IMR-90 (cell line): ENCODE results near the gene TNFRSF13B. TPM values are rescaled to one million over a fixed set of nuclear protein-coding genes. Genes with fewer than 3 reads are reported as not detected.

Source experiments
- ATAC-seq: fragments of 200-7000 bp; cut with Tn5 transposase; 2 replicates; pipeline ENCODE4 v1.9.1; 2020; ENCODE audit warnings: low read depth, mild to moderate bottlenecking, moderate library complexity
- BruUV-seq: library from RNA; stranded (reverse); fragments of 400-500 nt; replicated peaks from 2 replicates; lab custom pipeline; 2021; lab: Mats Ljungman, UMichigan
- CTCF ChIA-PET: fragments of 300-600 bp; formaldehyde crosslinking; extraction: SDS; loops from one replicate; lab custom pipeline; 2021; ENCODE audit warnings: antibody characterized with exemption; lab: Yijun Ruan, JAX
- POLR2A ChIA-PET: fragments of 300-600 bp; sonication (Branson Sonifier 250); formaldehyde crosslinking; loops from one replicate; lab custom pipeline; 2022; ENCODE audit warnings: antibody characterized with exemption; ENCODE audit not compliant: unreplicated experiment; lab: Charles Lee
- DNase-seq: peaks from one replicate; pipeline ENCODE4 v3.0.0; 2013
- H2AFZ ChIP-seq: replicated peaks from 2 replicates; pipeline ENCODE3; 2013; ENCODE audit warnings: low read length, mild to moderate bottlenecking; ENCODE audit not compliant: poor library complexity
- H2AK5ac ChIP-seq: 2 replicates; pipeline ENCODE4 v1.6.1; 2013; ENCODE audit warnings: low read depth, low read length, inconsistent platforms
- H2AK9ac ChIP-seq: replicated peaks from 2 replicates; pipeline ENCODE3; 2013; ENCODE audit warnings: mild to moderate bottlenecking, low read depth, low read length, moderate library complexity; ENCODE audit not compliant: poor library complexity
- H2BK120ac ChIP-seq: 2 replicates; pipeline ENCODE4 v1.6.1; 2013; ENCODE audit warnings: low read depth, low read length, inconsistent platforms
- H2BK15ac ChIP-seq: 3 replicates; pipeline ENCODE4 v1.6.1; 2013; ENCODE audit warnings: low read depth, low read length, inconsistent platforms
- H2BK20ac ChIP-seq: 2 replicates; pipeline ENCODE4 v1.6.1; 2013; ENCODE audit warnings: low read depth, mild to moderate bottlenecking, inconsistent platforms, low read length, moderate library complexity
- H2BK5ac ChIP-seq: 2 replicates; pipeline ENCODE4 v1.6.1; 2013; ENCODE audit warnings: mild to moderate bottlenecking, low read depth, low read length, inconsistent platforms; ENCODE audit not compliant: poor library complexity, severe bottlenecking
- H3K14ac ChIP-seq: replicated peaks from 2 replicates; pipeline ENCODE4 v1.6.1; 2013; ENCODE audit warnings: low read depth, low read length, inconsistent platforms
- H3K18ac ChIP-seq: 2 replicates; pipeline ENCODE4 v1.6.1; 2013; ENCODE audit warnings: low read depth, low read length, control low read depth
- H3K23ac ChIP-seq: 2 replicates; pipeline ENCODE4 v1.6.1; 2013; ENCODE audit warnings: low read depth, low read length, inconsistent platforms
- H3K27ac ChIP-seq: 2 replicates; pipeline ENCODE4 v1.5.1; 2013; ENCODE audit warnings: mild to moderate bottlenecking, control low read depth, low read length; ENCODE audit not compliant: insufficient read depth
- H3K27me3 ChIP-seq: 2 replicates; pipeline ENCODE4 v1.6.1; 2013; ENCODE audit warnings: low read length; ENCODE audit not compliant: control insufficient read depth, insufficient read depth
- H3K36me3 ChIP-seq: 2 replicates; pipeline ENCODE4 v1.6.1; 2013; ENCODE audit warnings: low read length, mixed read lengths; ENCODE audit not compliant: control insufficient read depth, insufficient read depth
- H3K4ac ChIP-seq: 2 replicates; pipeline ENCODE4 v1.6.1; 2013; ENCODE audit warnings: low read depth, low read length, inconsistent platforms
- H3K4me1 ChIP-seq: 2 replicates; pipeline ENCODE4 v1.6.1; 2013; ENCODE audit warnings: low read length, mixed read lengths; ENCODE audit not compliant: control insufficient read depth, insufficient read depth
- H3K4me2 ChIP-seq: 2 replicates; pipeline ENCODE4 v1.6.1; 2013; ENCODE audit warnings: low read depth, mild to moderate bottlenecking, control low read depth, low read length, moderate library complexity
- H3K4me3 ChIP-seq: 2 replicates; pipeline ENCODE4 v1.5.1; 2013; ENCODE audit warnings: low read depth, mild to moderate bottlenecking, control low read depth, low read length, moderate library complexity; ENCODE audit not compliant: insufficient read depth
- H3K56ac ChIP-seq: 2 replicates; pipeline ENCODE4 v1.6.1; 2013; ENCODE audit warnings: low read length, inconsistent platforms; ENCODE audit not compliant: insufficient read depth; ENCODE audit errors: extremely low read depth
- H3K79me1 ChIP-seq, 2 experiments: 2 replicates each; pipeline ENCODE4 v1.6.1; 2013; ENCODE audit warnings: low read length in 2 of 2, inconsistent platforms in 1 of 2, low read depth in 1 of 2
- H3K9ac ChIP-seq: 2 replicates; pipeline ENCODE4 v1.6.1; 2013; ENCODE audit warnings: low read depth, low read length, control low read depth
- H3K9me1 ChIP-seq: 2 replicates; pipeline ENCODE4 v1.6.1; 2013; ENCODE audit warnings: low read length, inconsistent platforms; ENCODE audit not compliant: insufficient read depth
- H3K9me3 ChIP-seq: 2 replicates; pipeline ENCODE4 v1.6.1; 2013; ENCODE audit warnings: low read length; ENCODE audit not compliant: control insufficient read depth, insufficient read depth
- H4K20me1 ChIP-seq: 2 replicates; pipeline ENCODE4 v1.6.1; 2013; ENCODE audit warnings: low read length, inconsistent platforms; ENCODE audit not compliant: insufficient read depth
- H4K5ac ChIP-seq: 2 replicates; pipeline ENCODE4 v1.6.1; 2013; ENCODE audit warnings: mild to moderate bottlenecking, low read depth, low read length, control low read depth
- H4K8ac ChIP-seq, 2 experiments: 2 replicates each; pipeline ENCODE4 v1.6.1; 2013; ENCODE audit warnings: low read depth in 2 of 2, low read length in 2 of 2, control low read depth in 1 of 2, inconsistent platforms in 1 of 2
- H4K91ac ChIP-seq: 2 replicates; pipeline ENCODE4 v1.6.1; 2013; ENCODE audit warnings: low read depth, low read length, inconsistent platforms; ENCODE audit not compliant: insufficient read depth
- CHD1 ChIP-seq: IDR thresholded peaks from 2 replicates; pipeline ENCODE4 v1.6.1; 2012; ENCODE audit warnings: low read depth, low read length, improper control_type of control experiment
- CTCF ChIP-seq: conservative IDR thresholded peaks from 2 replicates; pipeline ENCODE4 v1.5.1; 2012; ENCODE audit warnings: mild to moderate bottlenecking, low read depth, low read length, improper control_type of control experiment
- ELK1 ChIP-seq: fragments of 150-350 bp; IDR thresholded peaks from 2 replicates; pipeline ENCODE4 v1.6.1; 2016; ENCODE audit warnings: low read depth, mild to moderate bottlenecking, low read length, moderate library complexity, borderline replicate concordance
- FOS ChIP-seq: fragments of 150-350 bp; IDR thresholded peaks from 2 replicates; pipeline ENCODE4 v1.6.1; 2016; ENCODE audit warnings: low read depth, low read length
- MAFK ChIP-seq: IDR thresholded peaks from 2 replicates; pipeline ENCODE4 v1.6.1; 2012; ENCODE audit warnings: low read depth, low read length, improper control_type of control experiment
- MAZ ChIP-seq: IDR thresholded peaks from 2 replicates; pipeline ENCODE4 v1.6.1; 2012; ENCODE audit warnings: low read depth, mild to moderate bottlenecking, low read length, improper control_type of control experiment, moderate library complexity, borderline replicate concordance
- MXI1 ChIP-seq: IDR thresholded peaks from 2 replicates; pipeline ENCODE4 v1.6.1; 2012; ENCODE audit warnings: low read depth, mild to moderate bottlenecking, low read length, moderate library complexity, borderline replicate concordance
- NFE2L2 ChIP-seq: fragments of 150-350 bp; IDR thresholded peaks from 2 replicates; pipeline ENCODE4 v1.6.1; 2016; ENCODE audit warnings: low read depth, mild to moderate bottlenecking, low read length
- POLR2A ChIP-seq: IDR thresholded peaks from 2 replicates; pipeline ENCODE4 v1.6.1; 2012; ENCODE audit warnings: mild to moderate bottlenecking, low read depth, low read length
- RAD21 ChIP-seq: IDR thresholded peaks from 2 replicates; pipeline ENCODE4 v1.6.1; 2012; ENCODE audit warnings: low read length, improper control_type of control experiment
- RCOR1 ChIP-seq: IDR thresholded peaks from 2 replicates; pipeline ENCODE4 v1.6.1; 2012; ENCODE audit warnings: mild to moderate bottlenecking, low read length, improper control_type of control experiment; ENCODE audit not compliant: insufficient replicate concordance
- USF2 ChIP-seq: fragments of 150-350 bp; IDR thresholded peaks from 2 replicates; pipeline ENCODE4 v1.6.1; 2017; ENCODE audit warnings: mild to moderate bottlenecking, antibody characterized with exemption, low read length, low read depth
- WGBS, 2 experiments: methylation state at CpG; one replicate each; pipeline versions ENCODE4 v1.1.5 to v1.1.7; 2013; ENCODE audit warnings: missing lambda C conversion rate in 2 of 2; ENCODE audit not compliant: insufficient read length in 1 of 2; ENCODE audit errors: extremely low coverage in 2 of 2; 5-methylcytosine and 5-hydroxymethylcytosine counted together
- dilution Hi-C: fragments of 300-500 bp; cut with HindIII; formaldehyde crosslinking; loops from one replicate; pipeline ENCODE4 v1.14.3; 2018; ENCODE audit warnings: low sequenced_read_pairs; ENCODE audit not compliant: unreplicated experiment
- in situ Hi-C: fragments of 300-500 bp; cut with MboI; formaldehyde crosslinking; loops from 3 replicates; pipeline ENCODE4 v1.14.3; 2019; ENCODE audit warnings: low sequenced_read_pairs, inconsistent platforms, mixed read lengths
- intact Hi-C: fragments of 100-400 bp; cut with micrococcal nuclease; formaldehyde crosslinking; loops from 2 replicates; pipeline ENCODE4 v1.10.0; 2022
- polyA plus RNA-seq, 3 experiments: library from polyadenylated mRNA; depleted of rRNA; stranded (reverse); fragments of >200 nt; gene quantifications; 2 replicates each; pipeline ENCODE4 v1.2.3, GENCODE V29; 2012; ENCODE audit warnings: low replicate concordance in 1 of 3
- total RNA-seq: library from RNA; depleted of rRNA; stranded (reverse); fragments of >200 nt; gene quantifications from 2 replicates; pipeline ENCODE4 v1.2.3, GENCODE V29; 2012

The TNFRSF13B gene
- total and polyA plus RNA-seq, 2 of the 4 experiments (the other 2 are of a cell fraction) = not detected

- TF ChIP-seq ELK1 = no peak
These were observed 56.0 kb downstream of the TNFRSF13B start (continued) for GRCh38 chr17:16915752-16916556.

DNA sequence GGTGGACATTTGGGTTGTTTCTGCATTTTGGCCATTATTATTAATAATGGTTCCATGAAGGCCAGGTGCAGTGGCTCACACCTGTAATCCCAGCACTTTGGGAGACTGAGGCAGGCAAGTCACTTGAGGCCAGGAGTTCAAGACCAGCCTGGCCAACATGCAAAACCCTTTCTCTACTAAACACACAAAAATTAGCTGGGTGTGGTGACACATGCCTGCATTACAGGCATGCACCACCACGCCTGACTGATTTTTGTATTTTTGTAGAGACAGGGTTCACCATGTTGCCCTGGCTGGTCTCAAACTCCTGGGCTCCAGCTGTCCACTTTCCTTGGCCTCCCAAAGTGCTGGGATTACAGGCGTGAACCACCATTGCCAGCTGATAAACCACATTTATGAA lies 58.5 kb downstream of the TNFRSF13B start:
- no peaks in the 10 kb centered on the region for H3K79me1 ChIP-seq
- 20% methylated on average over 1 of the region's 2 CpGs; no CpG with 5 or more reads in 1 of the 2 experiments for WGBS, 2 experiments
- H3K27ac ChIP-seq = no peak overlapping the region
- ATAC-seq (no peak), DNase-seq (no peak)
- H3K4me1 ChIP-seq = no peaks in the 10 kb centered on the region
- no peak overlapping the region for H2BK120ac ChIP-seq
- H3K4me2 ChIP-seq = no peak overlapping the region
- no peak overlapping the region for H2BK15ac ChIP-seq
- no peak overlapping the region for H3K14ac ChIP-seq
- no peak overlapping the region for H2AK5ac ChIP-seq
- in situ Hi-C loops (no loop called here), intact Hi-C loops (no loop called here), dilution Hi-C loops (no loop called here)
- no peaks in the 10 kb centered on the region for H3K36me3 ChIP-seq
- H3K4me3 ChIP-seq = no peak overlapping the region
- H2BK5ac ChIP-seq = no peak overlapping the region
- no peaks in the 10 kb centered on the region for H3K9me1 ChIP-seq
- no peak overlapping the region for H3K23ac ChIP-seq
- no peak overlapping the region for H4K5ac ChIP-seq
- no peak overlapping the region for H3K18ac ChIP-seq
- no peaks in the 10 kb centered on the region for H3K9me3 ChIP-seq
- H2AFZ ChIP-seq = no peak overlapping the region
- no peak overlapping the region for H4K91ac ChIP-seq
- ChIA-PET POLR2A (no interaction called here), CTCF (interaction anchor here (0.5 kb wide), 1 partner anchor 61 kb away, joined by 3 read pairs; no protein-coding TSS in a partner anchor)
- no peak overlapping the region for H2BK20ac ChIP-seq
- H3K9ac ChIP-seq = no peak overlapping the region
- H4K20me1 ChIP-seq = no peaks in the 10 kb centered on the region
- no peak overlapping the region for H3K4ac ChIP-seq
- no peak overlapping the region for H4K8ac ChIP-seq
- no peak overlapping the region for H3K56ac ChIP-seq
- BruUV-seq = no TSS peak
- peaks cover 53% of the 10 kb centered on the region for H3K27me3 ChIP-seq
- H2AK9ac ChIP-seq = no peak overlapping the region
- TF ChIP-seq NFE2L2 (no peak), MXI1 (no peak), CTCF (no peak), RCOR1 (no peak), MAFK (no peak), FOS (no peak), RAD21 (no peak), POLR2A (no peak), CHD1 (no peak), MAZ (no peak), USF2 (no peak)
